ENCODE measurements around the gene TEX36.
"Not testable (repeated sequence)": the region's sequence is repeated elsewhere in the genome, so short reads cannot be mapped to it uniquely, and the experiment has no call there.

The TEX36 gene

GRCh38 chr10:125634606-125635005 is 48.4 kb downstream of the TEX36 start:
- DNase-seq (ENCODE audit: low read depth in 4 of 4, low spot score in 1 of 4): no peak

GRCh38 chr10:125633517-125633999 is 49.4 kb downstream of the TEX36 start:
- no peak for DNase-seq (ENCODE audit: low read depth in 4 of 4, low spot score in 1 of 4)

- no peak for DNase-seq (ENCODE audit: low read depth in 4 of 4, low spot score in 1 of 4)
These were observed 51.2 kb downstream of the TEX36 start for GRCh38 chr10:125631806-125632205.

- DNase-seq (ENCODE audit: low read depth in 4 of 4, low spot score in 1 of 4): no peak
These were observed 53.1 kb downstream of the TEX36 start for GRCh38 chr10:125629758-125630376.

- DNase-seq (ENCODE audit: low read depth in 4 of 4, low spot score in 1 of 4): no peak
These were observed 54.6 kb downstream of the TEX36 start for GRCh38 chr10:125628104-125629049.

- DNase-seq (ENCODE audit: low read depth in 4 of 4, low spot score in 1 of 4): no peak
These were observed 55.3 kb downstream of the TEX36 start for GRCh38 chr10:125627646-125628045.

- no peak for DNase-seq (ENCODE audit: low read depth in 4 of 4, low spot score in 1 of 4)
These were observed 56.3 kb downstream of the TEX36 start for GRCh38 chr10:125626671-125627070.

GRCh38 chr10:125625586-125625985 is 57.4 kb downstream of the TEX36 start:
- no peak for DNase-seq (ENCODE audit: low read depth in 4 of 4, low spot score in 1 of 4)

- DNase-seq (ENCODE audit: low read depth in 4 of 4, low spot score in 1 of 4): no peak
These were observed 58.2 kb downstream of the TEX36 start for GRCh38 chr10:125624800-125625199.

GRCh38 chr10:125621052-125621451 is 61.9 kb downstream of the TEX36 start:
- DNase-seq (ENCODE audit: low read depth in 4 of 4, low spot score in 1 of 4): no peak

GRCh38 chr10:125620401-125620800 is 62.6 kb downstream of the TEX36 start:
- no peak for DNase-seq (ENCODE audit: low read depth in 4 of 4, low spot score in 1 of 4)

- not testable (repeated sequence) for DNase-seq (ENCODE audit: low read depth in 4 of 4, low spot score in 1 of 4)
These were observed 69.9 kb downstream of the TEX36 start for GRCh38 chr10:125613062-125613461.

GRCh38 chr10:125611756-125612155 is 71.2 kb downstream of the TEX36 start:
- no peak for DNase-seq (ENCODE audit: low read depth in 4 of 4, low spot score in 1 of 4)

- no peak for DNase-seq (ENCODE audit: low read depth in 4 of 4, low spot score in 1 of 4)
These were observed 71.7 kb downstream of the TEX36 start for GRCh38 chr10:125611216-125611615.

GRCh38 chr10:125609859-125610258 is 73.1 kb downstream of the TEX36 start:
- DNase-seq (ENCODE audit: low read depth in 4 of 4, low spot score in 1 of 4): no peak

GRCh38 chr10:125608474-125608873 is 74.5 kb downstream of the TEX36 start:
- no peak for DNase-seq (ENCODE audit: low read depth in 4 of 4, low spot score in 1 of 4)

- no peak for DNase-seq (ENCODE audit: low read depth in 4 of 4, low spot score in 1 of 4)
These were observed 75.2 kb downstream of the TEX36 start for GRCh38 chr10:125607689-125608290.

GRCh38 chr10:125606414-125607010 is 76.5 kb downstream of the TEX36 start:
- DNase-seq (ENCODE audit: low read depth in 4 of 4, low spot score in 1 of 4): no peak
